HG02840 (cell line): ENCODE data around the gene ANKK1.

ENCODE experiments used
- ATAC-seq: cut with Tn5 transposase; IDR thresholded peaks from one replicate; pipeline ENCODE4 v1.9.1; 2021; ENCODE audit warnings: mild to moderate bottlenecking, moderate library complexity, moderate number of reproducible peaks; ENCODE audit not compliant: unreplicated experiment, low FRiP score

ANKK1 gene

DNA sequence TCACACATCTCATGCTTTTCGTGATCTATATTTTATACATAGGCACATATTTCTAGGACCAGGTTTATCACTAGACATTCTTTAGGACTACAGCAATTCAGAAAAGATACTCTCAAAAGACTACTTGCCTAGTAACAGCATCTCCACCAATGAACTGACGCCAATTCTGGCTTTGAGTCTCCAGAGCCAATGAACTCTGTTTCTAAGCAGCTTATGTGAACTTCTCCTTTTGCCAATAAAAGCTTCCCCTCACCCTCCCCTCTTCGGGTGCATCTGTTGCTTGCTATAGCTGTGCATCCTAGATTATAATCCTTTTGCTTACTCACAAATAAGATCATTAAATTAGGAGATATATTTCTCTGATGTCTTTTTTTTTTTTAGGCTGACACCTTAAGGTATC is 11.4 kb upstream of the ANKK1 start:
- no peak for ATAC-seq

GRCh38 chr11:113377681-113378412 is 9.7 kb upstream of the ANKK1 start:
- ATAC-seq, result no peak

- no peak for ATAC-seq
Observed at GRCh38 chr11:113378692-113379091, 8.9 kb upstream of the ANKK1 start.

GRCh38 chr11:113382121-113382520 is 5.5 kb upstream of the ANKK1 start:
- ATAC-seq, result no peak

DNA sequence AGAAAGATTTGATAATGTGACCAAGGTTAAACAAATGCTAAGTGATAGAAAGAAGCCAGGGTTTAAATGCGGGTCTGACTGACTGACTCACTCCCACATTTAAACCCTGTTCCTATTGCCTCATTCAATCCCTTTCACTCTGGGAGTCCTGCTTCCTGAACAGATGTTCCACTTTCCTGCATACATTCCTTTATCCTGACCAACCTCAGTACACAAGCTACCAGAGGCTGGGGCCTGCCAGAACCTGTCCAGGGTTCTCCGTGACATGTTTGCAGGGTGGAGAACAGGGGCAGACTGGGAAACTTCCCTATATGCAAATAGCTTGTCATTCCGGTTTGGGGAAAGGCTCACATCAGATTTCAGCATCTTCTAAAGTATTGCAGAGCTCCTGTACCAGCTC is 3.0 kb upstream of the ANKK1 start:
- no peak for ATAC-seq

- ATAC-seq, result no peak
Observed at GRCh38 chr11:113385749-113386148, 1.8 kb upstream of the ANKK1 start.

DNA sequence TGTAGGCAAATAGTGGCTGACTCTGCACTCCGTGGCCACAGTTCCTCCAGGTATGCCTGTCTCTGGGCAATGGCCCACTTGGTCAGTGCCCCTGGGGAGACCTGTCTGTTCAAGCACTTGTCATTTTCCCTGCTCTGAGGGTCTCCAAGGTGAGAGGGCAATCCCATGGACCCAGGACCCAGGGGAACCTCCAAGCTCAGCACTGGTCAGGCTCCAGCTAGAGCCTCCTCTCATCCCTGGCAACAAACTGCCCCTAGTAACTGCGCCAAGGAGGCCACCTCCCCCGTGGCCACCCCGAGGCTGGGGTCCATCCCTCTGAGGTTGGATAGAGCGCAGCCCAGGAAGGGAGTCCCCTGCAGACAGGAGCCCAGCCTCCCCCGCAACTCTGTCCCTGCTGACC is 713 bp upstream of the ANKK1 start:
- ATAC-seq, result no peak

- no peak for ATAC-seq
Observed at GRCh38 chr11:113389272-113389671, 1.7 kb downstream of the ANKK1 start.

DNA sequence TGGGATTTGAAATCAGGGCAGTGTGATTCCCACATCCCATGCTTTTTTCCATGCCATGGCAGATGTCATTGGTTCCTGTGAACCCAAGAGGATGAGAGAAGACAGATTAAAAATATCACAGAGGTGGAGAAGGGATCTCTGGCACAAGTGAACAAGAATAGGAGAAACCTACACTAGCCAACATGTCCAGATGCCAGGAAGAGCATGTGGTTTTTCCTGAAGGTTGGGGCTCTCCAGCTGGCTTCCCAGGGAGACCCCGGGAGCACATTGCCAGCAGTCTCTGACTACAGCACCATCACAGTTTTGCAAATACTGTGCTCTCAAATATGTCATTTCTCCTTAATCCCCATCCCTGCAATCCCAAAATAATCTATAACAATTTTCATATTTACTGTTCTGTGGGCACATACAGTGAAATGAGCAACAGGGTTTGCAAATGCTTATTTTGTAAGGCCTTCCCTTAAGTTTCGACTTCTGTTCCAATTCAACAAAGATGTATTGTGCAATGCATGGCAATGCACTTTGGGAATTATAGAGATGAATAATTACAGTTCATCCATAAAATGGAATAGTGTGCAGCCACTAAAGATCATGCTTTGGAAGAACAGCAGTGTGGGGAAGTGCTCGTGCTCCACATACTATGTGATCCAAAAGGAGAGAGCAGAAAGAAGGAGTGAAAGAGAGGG is 4.8 kb downstream of the ANKK1 start:
- no peak for ATAC-seq

DNA sequence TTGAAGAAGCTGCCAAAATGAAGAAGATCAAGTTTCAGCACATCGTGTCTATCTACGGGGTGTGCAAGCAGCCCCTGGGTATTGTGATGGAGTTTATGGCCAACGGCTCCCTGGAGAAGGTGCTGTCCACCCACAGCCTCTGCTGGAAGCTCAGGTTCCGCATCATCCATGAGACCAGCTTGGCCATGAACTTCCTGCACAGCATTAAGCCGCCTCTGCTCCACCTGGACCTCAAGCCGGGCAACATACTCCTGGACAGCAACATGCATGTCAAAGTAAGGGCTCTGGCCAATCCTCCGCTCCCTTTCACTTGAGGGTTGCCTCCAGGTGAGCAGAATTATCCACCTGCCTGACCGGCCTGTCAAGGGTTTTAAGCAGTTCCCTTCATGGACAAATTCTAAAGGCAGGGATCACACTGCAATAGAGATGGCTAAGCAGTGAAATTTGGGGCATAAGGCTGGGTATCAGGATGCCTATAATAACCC is 6.0 kb downstream of the ANKK1 start:
- ATAC-seq, result no peak

GRCh38 chr11:113394919-113395318 is 7.3 kb downstream of the ANKK1 start:
- ATAC-seq, result no peak

DNA sequence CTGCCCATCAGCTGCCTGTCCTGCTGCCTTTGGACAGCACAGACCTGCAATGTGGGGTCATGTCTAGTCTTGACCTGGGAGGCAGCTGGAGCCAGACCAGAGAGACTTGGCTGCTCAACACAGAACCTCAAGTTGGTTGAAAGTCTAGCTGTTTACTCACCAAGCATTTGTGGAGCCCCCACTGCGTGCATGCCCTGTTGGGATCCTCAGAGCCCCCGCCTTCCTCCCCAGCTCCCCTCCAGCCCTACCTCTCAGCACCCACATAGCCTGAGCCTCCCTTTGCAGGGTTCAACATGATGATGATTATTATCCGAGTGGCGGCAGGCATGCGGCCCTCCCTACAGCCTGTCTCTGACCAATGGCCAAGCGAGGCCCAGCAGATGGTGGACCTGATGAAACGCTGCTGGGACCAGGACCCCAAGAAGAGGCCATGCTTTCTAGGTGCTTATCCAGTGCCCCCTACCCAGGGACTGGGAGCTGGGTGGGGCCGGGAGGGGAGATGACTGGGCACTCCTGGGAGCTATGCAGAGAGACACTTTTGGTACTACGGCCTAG is 8.3 kb downstream of the ANKK1 start:
- ATAC-seq, result no peak

- no peak for ATAC-seq
Observed at GRCh38 chr11:113396690-113397089, 9.1 kb downstream of the ANKK1 start.

GRCh38 chr11:113397212-113397611 is 9.6 kb downstream of the ANKK1 start:
- ATAC-seq, result no peak

DNA sequence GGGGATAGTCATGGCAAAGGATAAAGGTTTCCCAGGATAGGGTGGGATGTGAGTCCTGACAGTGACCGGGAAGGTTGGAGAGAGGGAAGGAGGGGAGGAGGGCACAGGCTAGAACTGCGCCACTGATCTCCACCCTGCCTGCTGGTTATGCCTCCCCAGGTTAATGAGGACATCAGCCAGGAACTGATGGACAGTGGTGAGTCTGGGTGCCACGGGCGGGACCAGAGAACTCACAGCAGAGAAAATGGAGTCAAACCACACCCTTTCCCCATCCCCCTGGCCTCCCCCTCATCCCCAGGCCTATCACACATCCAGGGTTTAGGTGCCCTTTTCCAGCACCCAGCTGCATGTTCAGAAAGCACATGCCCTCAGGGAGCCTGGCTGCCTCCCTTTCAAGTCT is 10.2 kb downstream of the ANKK1 start:
- no peak for ATAC-seq

- no peak for ATAC-seq
Observed at GRCh38 chr11:113398669-113399430, 11.3 kb downstream of the ANKK1 start.

GRCh38 chr11:113400631-113401230 is 13.2 kb downstream of the ANKK1 start:
- no peak for ATAC-seq

DNA sequence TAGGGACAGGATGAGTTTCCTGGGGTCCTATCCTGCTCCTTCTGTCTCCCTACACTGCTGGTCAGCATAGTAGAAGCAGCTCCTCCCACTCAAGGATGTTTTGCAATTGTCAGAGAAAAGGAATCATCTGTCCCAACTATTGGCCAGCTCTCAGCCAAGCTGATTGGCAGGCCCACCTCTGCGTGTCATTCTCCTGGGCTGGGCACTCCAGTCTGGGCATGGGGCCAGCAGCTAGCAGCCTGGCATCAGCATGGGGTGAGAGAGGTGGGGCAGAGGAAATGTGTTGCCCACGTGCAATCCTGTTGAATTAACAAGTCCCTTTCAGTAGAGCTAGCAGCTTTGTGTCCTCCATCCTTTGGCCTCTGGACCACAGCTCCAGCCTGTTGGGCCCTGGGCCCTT is 14.1 kb downstream of the ANKK1 start:
- ATAC-seq, result no peak

DNA sequence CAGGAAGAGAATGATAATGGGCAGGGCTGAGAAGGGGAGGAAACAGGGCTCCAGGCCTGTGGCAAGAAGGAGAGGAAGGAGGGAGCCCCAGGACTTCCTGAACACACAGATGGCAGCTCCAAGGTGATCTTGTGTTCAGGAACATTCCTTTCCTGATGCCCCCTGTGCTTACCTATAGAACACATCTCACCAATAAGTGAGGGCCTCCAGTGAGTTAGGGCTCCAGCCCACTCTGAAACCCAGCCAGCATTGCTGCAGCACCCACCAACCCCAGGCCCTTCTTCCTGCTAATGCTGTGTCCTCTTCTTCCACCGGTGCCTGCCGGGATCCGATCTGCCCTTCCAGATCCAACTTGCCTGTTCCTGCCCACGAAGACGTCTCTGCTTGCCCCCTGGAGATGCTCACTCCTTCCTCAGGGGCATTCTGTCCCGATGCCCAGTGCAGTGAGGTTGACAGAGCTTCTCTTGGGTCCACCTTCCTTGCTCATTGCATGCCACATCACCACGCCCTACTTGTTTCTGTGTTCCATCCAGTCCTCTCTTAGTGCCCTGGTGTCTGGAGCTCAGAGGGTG is 17.4 kb downstream of the ANKK1 start:
- no peak for ATAC-seq

DNA sequence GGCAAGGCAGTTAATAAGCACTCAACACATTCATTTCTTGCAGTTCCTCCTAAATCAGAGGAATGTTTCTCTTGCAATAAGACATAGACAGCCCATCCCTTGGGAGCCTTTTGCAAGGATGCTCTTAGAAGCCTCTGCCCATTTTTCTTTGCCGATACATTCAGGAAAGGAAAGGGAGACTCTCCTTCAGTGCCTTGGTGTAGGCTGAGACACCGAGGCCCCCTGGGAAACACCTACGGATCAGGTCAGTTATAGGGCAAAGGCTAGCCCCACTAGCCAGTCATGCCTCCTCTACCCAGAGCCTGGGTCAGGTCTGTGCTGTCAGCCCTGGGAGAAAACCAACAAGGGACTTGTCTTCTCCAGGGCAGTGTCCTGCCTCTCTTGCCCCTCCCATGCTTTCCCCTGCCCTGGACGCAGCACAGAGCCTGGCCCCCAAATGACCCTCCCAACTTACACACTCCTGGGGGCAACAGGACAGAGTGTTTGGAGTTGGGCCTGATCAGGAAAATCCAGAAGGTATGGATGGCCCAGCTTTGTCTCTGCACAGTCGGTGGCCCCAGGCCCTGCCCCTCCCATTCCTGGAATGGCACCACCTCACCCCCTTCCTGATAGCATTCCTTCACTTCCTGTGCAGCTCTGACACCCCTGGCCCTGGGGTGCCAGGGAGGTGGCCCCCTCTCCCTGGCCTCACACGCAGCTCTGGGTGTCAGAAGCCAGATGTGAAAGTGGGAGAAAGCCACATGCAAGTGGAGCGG is 18.3 kb downstream of the ANKK1 start:
- ATAC-seq, result no peak
